Measurements from ENCODE around the gene MORF4L1. TPM values are rescaled to one million over a fixed set of nuclear protein-coding genes. Genes with fewer than 3 reads are reported as not detected.
"Not testable (repeated sequence)": the region's sequence is repeated elsewhere in the genome, so short reads cannot be mapped to it uniquely, and the experiment has no call there.

MORF4L1 gene
- total and polyA plus RNA-seq, 7 experiments from 2014 or later, result 246 to 405 (median 320) TPM

DNA sequence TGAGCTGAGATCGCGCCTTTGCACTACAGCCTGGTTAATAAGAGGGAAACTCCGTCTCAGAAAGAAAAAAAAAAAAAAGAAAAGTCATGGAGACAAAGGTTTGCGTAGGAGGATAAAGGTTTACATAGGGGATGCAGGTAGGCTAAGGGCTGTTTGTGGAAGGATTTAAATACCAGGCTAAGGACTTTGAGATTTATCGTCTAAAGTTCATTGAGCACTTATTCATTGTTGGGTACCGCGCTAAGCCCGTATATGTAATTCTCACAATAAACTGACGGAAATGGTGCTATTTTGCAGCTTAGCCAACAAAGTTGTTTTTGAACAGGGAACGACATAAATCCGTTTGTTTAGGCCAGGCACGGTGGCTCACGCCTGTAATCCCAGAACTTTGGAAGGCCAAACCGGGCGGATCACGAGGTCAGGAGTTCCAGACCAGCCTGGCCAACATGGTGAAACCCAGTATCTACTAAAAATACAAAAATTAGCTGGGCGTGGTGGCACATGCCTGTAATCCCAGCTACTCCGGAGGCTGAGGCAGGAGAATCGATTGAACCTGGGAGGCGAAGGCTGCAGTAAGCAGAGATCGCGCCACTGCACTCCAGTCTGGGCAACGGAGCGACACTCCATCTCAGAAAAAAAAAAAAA lies 1.1 kb upstream of the MORF4L1 start:
- H3K4me3 ChIP-seq (ENCODE audit: low read length); ATAC-seq; H3K9me3 ChIP-seq (ENCODE audit: control insufficient read depth in 2 of 3, low read length in 3 of 3); H3K27me3 Mint-ChIP-seq; H3K27me3 ChIP-seq (ENCODE audit: control insufficient read depth in 2 of 2, insufficient read depth in 2 of 2, low read length in 2 of 2); DNase-seq; H3K27ac ChIP-seq (ENCODE audit: low read depth, low read length); H3K36me3 ChIP-seq (ENCODE audit: control insufficient read depth in 2 of 3, insufficient read depth in 3 of 3, low read length in 3 of 3): not testable (repeated sequence)
- H3K27ac Mint-ChIP-seq, result peak overlapping the region; percentile 46 to 100 (median 89)
- intact Hi-C loops (cut with micrococcal nuclease), result loop anchor here (2.0 to 5.0 kb wide), 6 partner anchors 36 to 1051 kb away; partner anchors contain the start of genes CTSH (in 1 of the 2), IREB2 (in 1 of the 2), MTHFS (in 1 of the 2) and SKIC8 (in 1 of the 2)
- H3K36me3 Mint-ChIP-seq, result peaks cover 0 to 10% (median 3%) of the 10 kb centered on the region in 5 donors
- POLR2A ChIA-PET, result interaction anchor here (0.6 to 2.7 kb wide), 4 partner anchors 10 to 134 kb away, joined by 3 to 12 read pairs (median 6); no protein-coding TSS in a partner anchor
- peaks cover 24% of the 10 kb centered on the region in 2 donors for H3K4me1 ChIP-seq (ENCODE audit: control insufficient read depth in 2 of 2, insufficient read depth in 2 of 2, low read length in 2 of 2)
- peaks cover 0 to 11% (median 0%) of the 10 kb centered on the region in 11 donors for H3K9me3 Mint-ChIP-seq
- peak overlapping the region; percentile 77 to 100 (median 96) for H3K4me3 Mint-ChIP-seq
- CTCF ChIA-PET, result interaction anchor here (0.6 to 0.7 kb wide), 2 partner anchors 59 to 809 kb away, joined by 3 to 5 read pairs; no protein-coding TSS in a partner anchor
- peaks cover 20 to 43% (median 32%) of the 10 kb centered on the region in 7 donors for H3K4me1 Mint-ChIP-seq

DNA sequence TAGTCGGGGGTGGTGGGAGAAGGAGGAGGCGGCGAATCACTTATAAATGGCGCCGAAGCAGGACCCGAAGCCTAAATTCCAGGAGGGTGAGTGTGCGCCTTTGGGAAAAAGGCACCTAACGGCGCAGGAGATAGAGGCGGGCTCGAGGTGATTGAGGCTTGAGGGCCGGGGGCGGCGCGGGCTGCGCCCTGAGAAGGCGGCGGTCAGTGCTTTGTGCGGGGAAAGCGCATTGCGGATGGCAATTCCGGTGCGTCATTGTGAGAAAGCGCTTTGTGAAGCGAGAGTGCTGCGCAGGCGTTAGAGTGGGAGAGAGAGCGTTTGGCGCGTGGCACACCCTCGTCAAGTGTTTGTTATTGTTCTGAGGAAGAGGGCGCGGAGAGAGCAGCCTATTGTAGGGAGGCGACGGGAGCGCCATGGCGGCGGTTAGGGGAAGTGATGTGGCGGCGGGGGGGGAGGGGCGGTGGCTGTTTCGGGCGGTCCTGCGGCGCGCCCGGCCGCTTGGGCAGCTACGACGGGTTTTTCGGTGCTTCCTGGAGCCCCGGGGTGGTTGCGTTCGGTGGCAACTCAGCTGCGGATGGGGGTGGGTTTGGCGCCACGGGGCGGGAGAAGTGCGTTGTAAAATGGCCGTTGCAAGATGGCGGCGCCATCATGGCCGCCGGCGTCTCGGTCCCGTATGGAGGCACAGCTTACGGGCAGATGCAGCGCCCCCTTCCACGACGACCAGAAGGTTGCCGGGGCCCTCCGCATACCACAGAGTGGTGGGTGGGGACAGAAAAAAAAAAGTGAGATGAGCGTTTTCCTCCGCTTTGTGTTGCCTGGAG lies 492 bp downstream of the MORF4L1 start:
- DNase-seq (peak; percentile 75 to 91 (median 90)), ATAC-seq (peak; percentile 79)
- Mint-ChIP-seq H3K4me3 (peak overlapping the region; percentile 94 to 100 (median 99)), H3K9me3 (peaks cover 0 to 11% (median 0%) of the 10 kb centered on the region in 11 donors), H3K27me3 (no peaks in the 10 kb centered on the region), H3K36me3 (peaks cover 0 to 10% (median 4%) of the 10 kb centered on the region in 5 donors), H3K4me1 (peaks cover 29 to 54% (median 45%) of the 10 kb centered on the region in 7 donors), H3K27ac (peak overlapping the region; percentile 100)
- Histone ChIP-seq H3K27ac (ENCODE audit: low read depth, low read length) (peak overlapping the region; percentile 100), H3K36me3 (ENCODE audit: control insufficient read depth in 2 of 3, insufficient read depth in 3 of 3, low read length in 3 of 3) (peaks cover 0 to 6% (median 0%) of the 10 kb centered on the region in 3 experiments), H3K27me3 (ENCODE audit: control insufficient read depth in 2 of 2, insufficient read depth in 2 of 2, low read length in 2 of 2) (no peaks in the 10 kb centered on the region), H3K9me3 (ENCODE audit: control insufficient read depth in 2 of 3, low read length in 3 of 3) (no peaks in the 10 kb centered on the region), H3K4me3 (ENCODE audit: low read length) (peak overlapping the region; percentile 100), H3K4me1 (ENCODE audit: control insufficient read depth in 2 of 2, insufficient read depth in 2 of 2, low read length in 2 of 2) (peaks cover 37 to 38% of the 10 kb centered on the region in 2 donors)
- POLR2A ChIA-PET, result interaction anchor here (0.5 to 2.7 kb wide), 23 partner anchors 8 to 1971 kb away, joined by 3 to 12 read pairs (median 4); partner anchors contain the start of genes IREB2, PSMA4 and ZFAND6
- intact Hi-C loops (cut with micrococcal nuclease), result loop anchor here (1.0 to 5.0 kb wide), 11 partner anchors 13 to 1049 kb away; partner anchors contain the start of genes PSMA4 (in 2 of the 2), CTSH (in 1 of the 2), IDH3A (in 1 of the 2) and IREB2 (in 1 of the 2)
- CTCF ChIA-PET, result interaction anchor here (0.7 to 1.3 kb wide), 3 partner anchors 11 to 39 kb away, joined by 3 to 4 read pairs (median 4); no protein-coding TSS in a partner anchor

DNA sequence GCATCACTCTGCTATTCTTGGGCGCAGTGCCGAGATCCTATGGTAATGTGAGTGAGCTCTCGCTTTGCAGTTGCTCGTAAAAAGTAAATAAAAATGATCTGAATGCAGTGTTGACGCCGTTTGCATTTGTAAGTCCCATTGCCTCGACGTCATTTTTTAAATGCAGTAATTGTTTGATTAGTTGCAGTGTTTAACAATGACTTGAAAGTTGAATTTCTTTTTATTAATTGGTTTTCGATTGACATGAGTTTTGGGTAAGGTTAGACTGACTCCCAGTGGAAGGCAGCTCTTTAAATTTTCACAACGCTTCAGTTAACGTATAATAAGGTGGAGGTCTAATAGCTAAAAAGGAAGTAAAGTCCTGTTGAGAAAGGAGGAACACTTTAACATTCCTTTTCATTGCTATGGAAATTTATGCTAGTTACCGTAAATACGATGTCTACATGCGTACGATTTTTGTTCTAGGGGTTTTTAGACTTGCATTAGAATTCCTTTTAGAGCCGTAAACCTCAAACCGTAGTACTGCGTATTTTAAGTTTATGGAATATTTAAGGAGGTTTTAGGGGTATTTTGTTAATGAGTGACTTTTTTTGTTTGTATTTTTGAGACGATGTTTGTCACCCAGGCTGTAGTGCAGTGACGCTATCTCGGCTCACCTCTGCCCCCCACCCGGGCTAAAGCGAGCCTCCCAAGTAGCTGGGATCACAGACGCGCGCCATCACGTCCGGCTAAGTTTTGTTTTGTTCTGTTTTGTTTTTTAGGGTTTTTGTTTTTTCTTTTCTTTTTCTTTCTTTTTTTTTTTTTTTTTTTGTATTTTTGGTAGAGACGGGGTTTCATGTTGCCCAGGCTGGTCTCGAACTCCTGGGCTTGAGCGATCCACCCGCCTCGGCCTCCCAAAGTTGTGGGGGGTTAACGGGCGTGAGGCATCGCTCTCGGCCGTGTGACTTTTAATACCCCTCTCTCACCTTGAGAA lies 1.4 kb downstream of the MORF4L1 start:
- intact Hi-C loops (cut with micrococcal nuclease), result loop anchor here (1.0 to 5.0 kb wide), 12 partner anchors 8 to 1048 kb away; partner anchors contain the start of genes PSMA4 (in 2 of the 2), CTSH (in 1 of the 2), IDH3A (in 1 of the 2) and IREB2 (in 1 of the 2)
- Mint-ChIP-seq H3K27me3 (no peaks in the 10 kb centered on the region), H3K4me3 (peak overlapping the region; percentile 94 to 100 (median 99)), H3K36me3 (peaks cover 0 to 10% (median 5%) of the 10 kb centered on the region in 5 donors), H3K9me3 (peaks cover 0 to 11% (median 0%) of the 10 kb centered on the region in 11 donors), H3K27ac (peak overlapping the region; percentile 100), H3K4me1 (peaks cover 32 to 63% (median 54%) of the 10 kb centered on the region in 7 donors)
- peaks cover 0 to 6% (median 0%) of the 10 kb centered on the region in 3 experiments for H3K36me3 ChIP-seq (ENCODE audit: control insufficient read depth in 2 of 3, insufficient read depth in 3 of 3, low read length in 3 of 3)
- no peaks in the 10 kb centered on the region for H3K9me3 ChIP-seq (ENCODE audit: control insufficient read depth in 2 of 3, low read length in 3 of 3)
- ATAC-seq (no peak), DNase-seq (peak in 7 of 9 donors; percentile 12 to 71 (median 37))
- peak overlapping the region; percentile 100 for H3K27ac ChIP-seq (ENCODE audit: low read depth, low read length)
- ChIA-PET CTCF (interaction anchor here (0.7 to 1.3 kb wide), 3 partner anchors 12 to 38 kb away, joined by 3 to 4 read pairs (median 4); no protein-coding TSS in a partner anchor), POLR2A (interaction anchor here (0.5 to 2.7 kb wide), 19 partner anchors 9 to 1295 kb away, joined by 3 to 12 read pairs (median 4); partner anchors contain the start of genes IREB2, PSMA4 and ZFAND6)
- peak overlapping the region; percentile 100 for H3K4me3 ChIP-seq (ENCODE audit: low read length)
- H3K27me3 ChIP-seq (ENCODE audit: control insufficient read depth in 2 of 2, insufficient read depth in 2 of 2, low read length in 2 of 2), result no peaks in the 10 kb centered on the region
- H3K4me1 ChIP-seq (ENCODE audit: control insufficient read depth in 2 of 2, insufficient read depth in 2 of 2, low read length in 2 of 2), result peaks cover 46 to 47% of the 10 kb centered on the region in 2 donors

- peaks cover 0 to 10% (median 7%) of the 10 kb centered on the region in 5 donors for H3K36me3 Mint-ChIP-seq
- H3K27ac Mint-ChIP-seq, result peak overlapping the region; percentile 100
- peaks cover 58 to 59% of the 10 kb centered on the region in 2 donors for H3K4me1 ChIP-seq (ENCODE audit: control insufficient read depth in 2 of 2, insufficient read depth in 2 of 2, low read length in 2 of 2)
- H3K4me1 Mint-ChIP-seq, result peaks cover 32 to 76% (median 64%) of the 10 kb centered on the region in 7 donors
- ChIA-PET CTCF (no interaction called here), POLR2A (interaction anchor here (0.6 kb wide), 1 partner anchor 15 kb away, joined by 3 read pairs; no protein-coding TSS in a partner anchor)
- peak overlapping the region; percentile 100 for H3K4me3 ChIP-seq (ENCODE audit: low read length)
- peaks cover 0 to 11% (median 0%) of the 10 kb centered on the region in 11 donors for H3K9me3 Mint-ChIP-seq
- peak overlapping the region; percentile 100 for H3K27ac ChIP-seq (ENCODE audit: low read depth, low read length)
- DNase-seq (no peak), ATAC-seq (no peak)
- H3K36me3 ChIP-seq (ENCODE audit: control insufficient read depth in 2 of 3, insufficient read depth in 3 of 3, low read length in 3 of 3), result peaks cover 0 to 6% (median 0%) of the 10 kb centered on the region in 3 experiments
- intact Hi-C loops (cut with micrococcal nuclease), result no loop called here
- peak overlapping the region; percentile 94 to 100 (median 99) for H3K4me3 Mint-ChIP-seq
- no peaks in the 10 kb centered on the region for H3K27me3 Mint-ChIP-seq
- no peaks in the 10 kb centered on the region for H3K27me3 ChIP-seq (ENCODE audit: control insufficient read depth in 2 of 2, insufficient read depth in 2 of 2, low read length in 2 of 2)
- H3K9me3 ChIP-seq (ENCODE audit: control insufficient read depth in 2 of 3, low read length in 3 of 3), result no peaks in the 10 kb centered on the region
Measured at GRCh38 chr15:78875107-78875914, 2.6 kb downstream of the MORF4L1 start.

- peak overlapping the region; percentile 51 to 100 (median 98) for H3K4me3 Mint-ChIP-seq
- ATAC-seq; CTCF ChIA-PET; DNase-seq; H3K9me3 ChIP-seq (ENCODE audit: control insufficient read depth in 2 of 3, low read length in 3 of 3); H3K27me3 ChIP-seq (ENCODE audit: control insufficient read depth in 2 of 2, insufficient read depth in 2 of 2, low read length in 2 of 2); intact Hi-C loops (cut with micrococcal nuclease); H3K27me3 Mint-ChIP-seq: not testable (repeated sequence)
- peaks cover 42 to 84% (median 74%) of the 10 kb centered on the region in 7 donors for H3K4me1 Mint-ChIP-seq
- H3K4me1 ChIP-seq (ENCODE audit: control insufficient read depth in 2 of 2, insufficient read depth in 2 of 2, low read length in 2 of 2), result peaks cover 69 to 71% of the 10 kb centered on the region in 2 donors
- H3K36me3 Mint-ChIP-seq, result peaks cover 0 to 20% (median 10%) of the 10 kb centered on the region in 5 donors
- H3K27ac Mint-ChIP-seq, result peak overlapping the region in 1 of 9 donors; percentile 81
- H3K9me3 Mint-ChIP-seq, result peaks cover 0 to 11% (median 0%) of the 10 kb centered on the region in 11 donors
- H3K27ac ChIP-seq (ENCODE audit: low read depth, low read length), result peak overlapping the region; percentile 25
- POLR2A ChIA-PET, result interaction anchor here (0.6 to 1.0 kb wide), 3 partner anchors 15 to 429 kb away, joined by 3 read pairs; no protein-coding TSS in a partner anchor
- peaks cover 0 to 18% (median 0%) of the 10 kb centered on the region in 3 experiments for H3K36me3 ChIP-seq (ENCODE audit: control insufficient read depth in 2 of 3, insufficient read depth in 3 of 3, low read length in 3 of 3)
- H3K4me3 ChIP-seq (ENCODE audit: low read length), result peak overlapping the region; percentile 3
Measured at GRCh38 chr15:78876954-78877353, 4.3 kb downstream of the MORF4L1 start.

All from naive thymus-derived CD4-positive, alpha-beta T cell (primary cell).